ENCODE measurements around the gene VEPH1.
A peak's percentile ranks its signal among the peaks of the same experiment; 100 is the strongest.

VEPH1 gene

GRCh38 chr3:157369727-157370421 is 133.3 kb downstream of the VEPH1 start:
- no peak overlapping the region for H3K4me3 ChIP-seq (replicated peaks in 1 of 2; ENCODE audit: low read depth in 2 of 2, low read length in 2 of 2)
- DNase-seq (ENCODE audit: low read depth in 2 of 2), result peak; percentile 63 to 75
- TF ChIP-seq, protein P1, sequence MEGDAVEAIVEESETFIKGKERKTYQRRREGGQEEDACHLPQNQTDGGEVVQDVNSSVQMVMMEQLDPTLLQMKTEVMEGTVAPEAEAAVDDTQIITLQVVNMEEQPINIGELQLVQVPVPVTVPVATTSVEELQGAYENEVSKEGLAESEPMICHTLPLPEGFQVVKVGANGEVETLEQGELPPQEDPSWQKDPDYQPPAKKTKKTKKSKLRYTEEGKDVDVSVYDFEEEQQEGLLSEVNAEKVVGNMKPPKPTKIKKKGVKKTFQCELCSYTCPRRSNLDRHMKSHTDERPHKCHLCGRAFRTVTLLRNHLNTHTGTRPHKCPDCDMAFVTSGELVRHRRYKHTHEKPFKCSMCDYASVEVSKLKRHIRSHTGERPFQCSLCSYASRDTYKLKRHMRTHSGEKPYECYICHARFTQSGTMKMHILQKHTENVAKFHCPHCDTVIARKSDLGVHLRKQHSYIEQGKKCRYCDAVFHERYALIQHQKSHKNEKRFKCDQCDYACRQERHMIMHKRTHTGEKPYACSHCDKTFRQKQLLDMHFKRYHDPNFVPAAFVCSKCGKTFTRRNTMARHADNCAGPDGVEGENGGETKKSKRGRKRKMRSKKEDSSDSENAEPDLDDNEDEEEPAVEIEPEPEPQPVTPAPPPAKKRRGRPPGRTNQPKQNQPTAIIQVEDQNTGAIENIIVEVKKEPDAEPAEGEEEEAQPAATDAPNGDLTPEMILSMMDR (IDR thresholded peaks at IDR 0.05; ENCODE audit: low read depth, low read length), result no peak

DNA sequence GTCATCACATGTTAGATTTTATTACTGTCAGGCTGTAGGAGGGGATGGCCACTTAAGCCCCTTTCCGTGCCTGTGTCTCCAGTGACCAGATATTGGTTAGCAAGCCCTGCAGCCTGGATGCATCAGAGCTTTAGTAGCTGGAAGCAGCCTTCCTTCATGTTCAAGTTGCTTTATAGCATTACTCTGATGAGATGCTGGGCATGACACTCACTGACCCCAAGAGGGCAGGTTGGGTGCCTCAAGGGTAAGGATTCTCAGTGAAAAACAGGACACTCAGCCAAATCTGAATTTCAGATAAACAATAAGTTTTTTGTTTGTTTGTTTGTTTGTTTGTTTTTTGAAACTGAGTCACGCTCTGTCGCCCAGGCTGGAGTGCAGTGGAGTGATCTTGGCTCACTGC is 135.0 kb downstream of the VEPH1 start:
- TF ChIP-seq, protein P1 (IDR thresholded peaks at IDR 0.05; ENCODE audit: low read depth, low read length), result no peak
- no peak for DNase-seq (ENCODE audit: low read depth in 2 of 2)

DNA sequence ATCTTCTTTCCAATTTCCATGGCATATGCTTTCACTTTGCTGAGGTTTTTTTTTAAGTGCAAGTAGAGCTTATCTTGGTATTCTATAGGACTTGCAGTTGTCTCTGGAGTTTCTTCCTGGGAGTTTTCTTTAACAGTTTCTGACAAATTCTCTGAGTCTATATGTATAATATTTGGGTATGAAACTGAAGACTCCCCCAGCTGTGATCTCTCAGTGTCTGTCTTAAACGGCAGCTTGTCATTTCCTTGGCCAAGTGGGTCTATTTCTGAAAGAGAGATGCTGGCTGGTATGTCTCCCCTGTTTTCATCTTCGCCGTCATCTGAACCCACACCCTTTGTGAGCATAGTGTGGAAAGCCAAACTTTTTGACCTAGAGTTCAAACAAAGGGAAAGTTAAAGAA is 139.8 kb downstream of the VEPH1 start:
- TF ChIP-seq, protein P1 (IDR thresholded peaks at IDR 0.05; ENCODE audit: low read depth, low read length), result no peak
- no peak for DNase-seq (ENCODE audit: low read depth in 2 of 2)
- H3K4me3 ChIP-seq (replicated peaks in 1 of 2; ENCODE audit: low read depth in 2 of 2, low read length in 2 of 2), result no peak overlapping the region

More for the DNA sequence above, 135.0 kb downstream of the VEPH1 start:
- no peak overlapping the region for H3K4me3 ChIP-seq (replicated peaks in 1 of 2; ENCODE audit: low read depth in 2 of 2, low read length in 2 of 2)

DNA sequence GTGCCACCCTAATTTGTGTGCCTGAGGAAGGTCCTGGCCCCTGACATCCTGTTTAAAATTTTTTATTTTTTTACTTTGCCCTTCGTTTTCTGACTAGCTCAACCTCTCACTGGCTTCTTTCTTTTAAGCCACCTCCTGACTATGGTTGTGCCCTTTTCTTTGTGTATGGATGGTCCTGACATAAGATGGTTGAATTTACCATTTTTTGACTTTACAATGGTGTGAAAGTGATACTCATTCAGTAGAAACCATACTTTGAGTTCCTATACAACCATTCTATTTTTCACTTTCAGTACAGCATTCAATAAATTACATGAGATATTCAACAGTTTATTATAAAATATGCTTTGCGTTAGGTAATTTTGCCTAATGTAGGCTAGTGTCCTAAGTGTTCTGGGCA is 140.9 kb downstream of the VEPH1 start:
- TF ChIP-seq, protein P1 (IDR thresholded peaks at IDR 0.05; ENCODE audit: low read depth, low read length), result no peak
- H3K4me3 ChIP-seq (replicated peaks in 1 of 2; ENCODE audit: low read depth in 2 of 2, low read length in 2 of 2), result no peak overlapping the region
- no peak for DNase-seq (ENCODE audit: low read depth in 2 of 2)

- DNase-seq (ENCODE audit: low read depth in 2 of 2), result peak; percentile 85 to 97
- no peak overlapping the region for H3K4me3 ChIP-seq (replicated peaks in 1 of 2; ENCODE audit: low read depth in 2 of 2, low read length in 2 of 2)
- TF ChIP-seq, protein P1 (IDR thresholded peaks at IDR 0.05; ENCODE audit: low read depth, low read length), result no peak
Measured at GRCh38 chr3:157360044-157360443, 143.2 kb downstream of the VEPH1 start.

DNA sequence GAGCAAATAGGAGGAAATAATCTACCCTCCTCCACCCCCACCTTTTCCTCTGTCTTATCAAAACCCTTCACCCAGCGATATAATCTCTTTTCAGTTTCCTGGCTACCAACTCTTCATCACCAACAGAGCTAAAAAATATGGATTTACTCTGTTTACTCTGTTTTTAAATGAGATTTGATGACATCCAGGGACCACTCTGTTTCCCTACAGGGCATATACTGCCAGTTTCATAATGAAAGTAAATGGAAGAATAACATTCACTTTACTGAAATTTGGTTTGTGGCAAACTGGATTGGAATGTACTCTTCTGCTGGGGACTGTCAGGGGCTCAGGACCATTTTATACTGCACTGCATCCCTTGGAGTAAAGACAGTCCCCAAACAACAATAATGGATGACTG is 146.7 kb downstream of the VEPH1 start:
- TF ChIP-seq, protein P1 (IDR thresholded peaks at IDR 0.05; ENCODE audit: low read depth, low read length), result no peak
- DNase-seq (ENCODE audit: low read depth in 2 of 2), result no peak
- H3K4me3 ChIP-seq (replicated peaks in 1 of 2; ENCODE audit: low read depth in 2 of 2, low read length in 2 of 2), result no peak overlapping the region

DNA sequence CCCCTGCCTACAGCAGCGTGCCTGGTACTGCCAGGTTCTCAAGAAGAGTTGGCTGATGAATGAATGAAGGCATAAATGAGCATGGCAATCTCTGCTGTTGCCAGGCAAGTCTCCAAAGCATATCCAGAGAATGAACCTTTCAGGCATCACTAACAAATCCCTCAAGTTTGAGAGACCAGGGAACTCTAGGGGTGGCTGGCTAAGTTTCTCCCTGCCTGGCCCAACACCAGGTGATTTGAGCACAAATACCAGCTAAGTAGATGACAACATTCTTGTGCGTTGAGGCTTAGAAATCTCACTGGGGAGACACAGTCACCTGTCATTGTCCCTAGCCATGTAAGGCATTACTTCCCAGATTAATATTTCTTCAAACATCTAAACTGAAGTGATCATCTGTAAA is 147.9 kb downstream of the VEPH1 start:
- no peak overlapping the region for H3K4me3 ChIP-seq (replicated peaks in 1 of 2; ENCODE audit: low read depth in 2 of 2, low read length in 2 of 2)
- TF ChIP-seq, protein P1 (IDR thresholded peaks at IDR 0.05; ENCODE audit: low read depth, low read length), result no peak
- DNase-seq (ENCODE audit: low read depth in 2 of 2), result no peak
